ENCODE data around the gene TAS1R2. TPM values are rescaled to one million over a fixed set of nuclear protein-coding genes. Genes with fewer than 3 reads are reported as not detected.

Gene TAS1R2
- total RNA-seq, 1 donor from 2014 or later = 0.98 TPM

DNA sequence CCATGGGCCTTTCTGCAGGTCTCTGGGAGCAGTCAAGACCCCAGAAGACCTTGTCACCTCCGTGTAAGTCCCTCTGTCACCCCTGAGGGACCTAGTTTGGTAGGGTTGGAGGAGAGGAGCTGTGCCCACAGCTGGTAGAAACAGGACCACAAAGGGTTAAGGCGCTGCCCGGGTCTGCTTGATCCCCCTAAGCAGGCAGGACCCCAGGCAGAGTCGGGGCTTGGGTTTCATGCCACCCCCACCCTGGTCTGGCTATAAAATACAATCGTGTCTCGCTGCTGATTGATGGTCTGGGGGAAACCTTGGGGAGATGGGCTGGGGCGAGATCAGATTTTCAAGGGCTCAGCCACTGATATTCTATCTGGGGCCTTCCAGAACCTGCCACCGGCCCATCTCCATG is 50.9 kb downstream of the TAS1R2 start:
- H3K27me3 ChIP-seq = no peaks in the 10 kb centered on the region
- no peaks in the 10 kb centered on the region for H3K36me3 ChIP-seq
- H3K9me3 ChIP-seq = no peaks in the 10 kb centered on the region
- H3K4me3 ChIP-seq = no peak overlapping the region
- no peak for DNase-seq (ENCODE audit: extremely low spot score in 2 of 2)
- no peak overlapping the region for H3K27ac ChIP-seq
- TF ChIP-seq, protein P1, sequence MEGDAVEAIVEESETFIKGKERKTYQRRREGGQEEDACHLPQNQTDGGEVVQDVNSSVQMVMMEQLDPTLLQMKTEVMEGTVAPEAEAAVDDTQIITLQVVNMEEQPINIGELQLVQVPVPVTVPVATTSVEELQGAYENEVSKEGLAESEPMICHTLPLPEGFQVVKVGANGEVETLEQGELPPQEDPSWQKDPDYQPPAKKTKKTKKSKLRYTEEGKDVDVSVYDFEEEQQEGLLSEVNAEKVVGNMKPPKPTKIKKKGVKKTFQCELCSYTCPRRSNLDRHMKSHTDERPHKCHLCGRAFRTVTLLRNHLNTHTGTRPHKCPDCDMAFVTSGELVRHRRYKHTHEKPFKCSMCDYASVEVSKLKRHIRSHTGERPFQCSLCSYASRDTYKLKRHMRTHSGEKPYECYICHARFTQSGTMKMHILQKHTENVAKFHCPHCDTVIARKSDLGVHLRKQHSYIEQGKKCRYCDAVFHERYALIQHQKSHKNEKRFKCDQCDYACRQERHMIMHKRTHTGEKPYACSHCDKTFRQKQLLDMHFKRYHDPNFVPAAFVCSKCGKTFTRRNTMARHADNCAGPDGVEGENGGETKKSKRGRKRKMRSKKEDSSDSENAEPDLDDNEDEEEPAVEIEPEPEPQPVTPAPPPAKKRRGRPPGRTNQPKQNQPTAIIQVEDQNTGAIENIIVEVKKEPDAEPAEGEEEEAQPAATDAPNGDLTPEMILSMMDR (IDR thresholded peaks at IDR 0.05) = no peak
- no peak for TF ChIP-seq POLR2AphosphoS5 (IDR thresholded peaks at IDR 0.05; ENCODE audit: insufficient read depth in 1 of 2, low read depth in 1 of 2)
- no peak for TF ChIP-seq POLR2A (IDR thresholded peaks at IDR 0.05)
- intact Hi-C loops (cut with DNase I) = no loop called here
- H3K4me1 ChIP-seq = no peaks in the 10 kb centered on the region

DNA sequence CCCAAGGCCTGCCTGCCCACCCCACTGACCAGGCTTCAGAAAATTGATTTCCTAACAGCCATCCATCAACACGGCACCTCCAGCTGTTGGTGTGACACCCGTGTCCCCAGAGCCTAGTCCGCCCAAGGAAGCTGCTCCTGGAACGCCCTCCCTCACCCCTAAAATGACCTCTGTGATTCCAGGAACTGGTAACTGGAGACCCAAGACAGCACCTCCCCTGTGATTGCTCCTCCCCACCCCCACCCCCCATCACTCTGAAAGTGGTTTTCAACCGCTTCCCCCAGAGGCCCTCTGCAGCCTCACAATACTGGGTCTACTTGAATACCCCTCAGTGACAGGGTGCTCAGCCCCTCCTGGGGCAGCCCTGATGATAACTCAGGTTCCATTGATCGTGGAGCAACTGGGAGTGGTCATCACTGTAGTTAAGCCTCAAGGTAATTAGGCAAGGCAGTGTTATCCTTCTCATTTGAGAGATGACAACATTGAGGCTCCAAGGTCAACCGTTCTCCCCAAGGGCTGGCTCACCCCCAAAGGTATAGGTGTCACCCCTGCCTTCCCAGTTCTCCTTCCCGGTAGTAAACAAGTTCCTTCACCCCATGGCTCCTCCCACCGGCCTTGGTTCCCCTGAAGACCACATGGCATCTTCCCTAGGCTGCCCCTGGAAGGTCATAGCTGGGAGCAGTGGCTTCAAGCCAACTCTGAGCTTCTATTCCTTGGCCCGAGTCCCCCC is 52.0 kb downstream of the TAS1R2 start:
- no peaks in the 10 kb centered on the region for H3K4me1 ChIP-seq
- no peak overlapping the region for H3K27ac ChIP-seq
- no peaks in the 10 kb centered on the region for H3K9me3 ChIP-seq
- H3K36me3 ChIP-seq = no peaks in the 10 kb centered on the region
- H3K27me3 ChIP-seq = no peaks in the 10 kb centered on the region
- TF ChIP-seq POLR2AphosphoS5 (IDR thresholded peaks at IDR 0.05; ENCODE audit: insufficient read depth in 1 of 2, low read depth in 1 of 2) (no peak), POLR2A (IDR thresholded peaks at IDR 0.05) (no peak)
- TF ChIP-seq, protein P1 (IDR thresholded peaks at IDR 0.05) = no peak
- intact Hi-C loops (cut with DNase I) = no loop called here
- DNase-seq (ENCODE audit: extremely low spot score in 2 of 2) = no peak
- H3K4me3 ChIP-seq = no peak overlapping the region

DNA sequence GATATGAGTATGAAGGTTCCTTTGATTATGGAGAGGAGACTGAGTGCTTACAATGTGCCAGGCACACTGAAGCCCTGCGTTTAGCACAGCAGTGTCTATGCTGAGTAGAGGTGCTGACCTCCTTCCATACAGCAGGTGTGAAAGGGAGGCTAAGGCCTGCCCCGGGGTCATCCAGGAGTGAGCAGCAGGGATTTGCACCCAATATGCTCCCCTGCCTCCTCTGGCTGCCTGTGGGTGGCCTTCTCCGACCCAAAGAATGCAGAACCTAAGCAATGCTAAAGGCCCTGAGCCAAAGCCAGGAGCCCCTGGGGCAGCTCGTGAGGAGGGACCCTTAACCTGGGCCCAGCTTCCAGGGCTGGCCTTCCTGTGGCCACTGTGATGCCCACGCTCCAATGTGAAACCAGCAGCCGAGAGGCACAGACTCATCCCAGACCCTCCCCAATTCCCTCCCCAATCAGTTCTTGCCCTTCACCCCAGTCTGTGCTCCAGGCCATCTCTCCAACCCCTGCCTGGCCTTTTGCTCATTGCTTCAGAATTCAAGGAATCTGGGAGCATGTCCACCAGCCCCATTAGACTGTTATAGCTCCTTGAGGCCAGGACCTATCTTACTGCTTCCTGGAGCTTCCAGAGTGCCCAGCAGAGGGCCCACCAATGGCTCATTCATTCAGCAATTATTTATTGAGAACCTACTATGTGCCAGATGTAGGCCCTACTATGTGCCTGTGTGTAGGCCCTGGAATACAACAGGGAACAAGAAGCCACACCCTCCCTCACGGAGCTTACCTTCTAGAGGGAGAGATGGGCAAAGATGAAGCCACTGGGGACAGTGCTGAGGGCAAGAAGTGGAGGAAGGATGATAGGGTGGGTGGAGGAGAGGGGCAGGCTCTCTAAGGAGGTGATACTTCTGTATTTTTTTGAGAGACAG is 53.3 kb downstream of the TAS1R2 start:
- H3K27ac ChIP-seq = no peak overlapping the region
- no peaks in the 10 kb centered on the region for H3K36me3 ChIP-seq
- intact Hi-C loops (cut with DNase I) = no loop called here
- H3K4me3 ChIP-seq = no peak overlapping the region
- no peaks in the 10 kb centered on the region for H3K9me3 ChIP-seq
- no peaks in the 10 kb centered on the region for H3K4me1 ChIP-seq
- DNase-seq (ENCODE audit: extremely low spot score in 2 of 2) = no peak
- H3K27me3 ChIP-seq = no peaks in the 10 kb centered on the region
- TF ChIP-seq POLR2AphosphoS5 (IDR thresholded peaks at IDR 0.05; ENCODE audit: insufficient read depth in 1 of 2, low read depth in 1 of 2) (no peak), POLR2A (IDR thresholded peaks at IDR 0.05) (no peak)
- TF ChIP-seq, protein P1 (IDR thresholded peaks at IDR 0.05) = no peak

DNA sequence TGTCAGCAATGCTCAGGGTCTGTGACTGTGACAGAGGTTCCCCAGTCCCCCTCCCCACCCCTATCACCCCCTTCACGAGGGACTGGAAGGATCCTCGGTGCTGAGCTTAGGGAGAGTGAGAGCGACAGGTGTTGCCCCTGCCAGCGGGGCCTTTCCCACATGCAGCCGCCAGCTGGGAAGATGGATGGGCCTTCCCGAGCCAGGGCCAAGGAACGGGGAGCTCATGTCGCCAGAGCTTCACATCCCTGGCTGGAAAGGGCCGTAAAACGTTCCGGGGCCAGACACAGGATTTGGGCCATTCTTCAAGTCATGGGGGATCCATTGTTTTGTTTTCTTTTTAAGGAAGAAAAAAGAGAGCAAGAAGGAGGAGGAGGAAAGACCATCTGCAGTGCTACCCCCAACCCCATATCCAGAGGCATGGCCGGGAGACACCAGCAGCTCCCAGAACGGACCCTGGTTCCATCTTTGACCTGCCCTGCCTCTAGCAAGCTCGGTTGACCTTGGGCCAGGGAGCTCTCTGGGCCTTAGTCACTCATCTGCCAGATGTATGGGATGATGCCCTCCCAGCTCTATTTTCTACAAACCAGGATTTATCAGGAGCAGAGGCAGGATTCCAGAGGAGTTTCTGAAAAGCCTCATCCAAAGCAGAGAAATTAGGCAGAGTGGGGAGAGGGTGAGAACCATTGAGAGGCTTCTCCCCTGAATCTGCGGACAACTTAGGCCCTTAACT is 54.1 kb downstream of the TAS1R2 start:
- no peak overlapping the region for H3K27ac ChIP-seq
- intact Hi-C loops (cut with DNase I) = no loop called here
- TF ChIP-seq, protein P1 (IDR thresholded peaks at IDR 0.05) = no peak
- TF ChIP-seq POLR2A (IDR thresholded peaks at IDR 0.05) (no peak), POLR2AphosphoS5 (IDR thresholded peaks at IDR 0.05; ENCODE audit: insufficient read depth in 1 of 2, low read depth in 1 of 2) (no peak)
- H3K4me3 ChIP-seq = no peak overlapping the region
- H3K4me1 ChIP-seq = no peaks in the 10 kb centered on the region
- no peaks in the 10 kb centered on the region for H3K27me3 ChIP-seq
- no peaks in the 10 kb centered on the region for H3K36me3 ChIP-seq
- H3K9me3 ChIP-seq = no peaks in the 10 kb centered on the region
- no peak for DNase-seq (ENCODE audit: extremely low spot score in 2 of 2)
